ENCODE results near the gene EXOC3L4. TPM values are rescaled to one million over a fixed set of nuclear protein-coding genes. Genes with fewer than 3 reads are reported as not detected.

Gene EXOC3L4
- polyA plus RNA-seq, 2 of the 4 experiments (the other 2 are of a cell fraction), result 1.5 to 4.3 TPM

DNA sequence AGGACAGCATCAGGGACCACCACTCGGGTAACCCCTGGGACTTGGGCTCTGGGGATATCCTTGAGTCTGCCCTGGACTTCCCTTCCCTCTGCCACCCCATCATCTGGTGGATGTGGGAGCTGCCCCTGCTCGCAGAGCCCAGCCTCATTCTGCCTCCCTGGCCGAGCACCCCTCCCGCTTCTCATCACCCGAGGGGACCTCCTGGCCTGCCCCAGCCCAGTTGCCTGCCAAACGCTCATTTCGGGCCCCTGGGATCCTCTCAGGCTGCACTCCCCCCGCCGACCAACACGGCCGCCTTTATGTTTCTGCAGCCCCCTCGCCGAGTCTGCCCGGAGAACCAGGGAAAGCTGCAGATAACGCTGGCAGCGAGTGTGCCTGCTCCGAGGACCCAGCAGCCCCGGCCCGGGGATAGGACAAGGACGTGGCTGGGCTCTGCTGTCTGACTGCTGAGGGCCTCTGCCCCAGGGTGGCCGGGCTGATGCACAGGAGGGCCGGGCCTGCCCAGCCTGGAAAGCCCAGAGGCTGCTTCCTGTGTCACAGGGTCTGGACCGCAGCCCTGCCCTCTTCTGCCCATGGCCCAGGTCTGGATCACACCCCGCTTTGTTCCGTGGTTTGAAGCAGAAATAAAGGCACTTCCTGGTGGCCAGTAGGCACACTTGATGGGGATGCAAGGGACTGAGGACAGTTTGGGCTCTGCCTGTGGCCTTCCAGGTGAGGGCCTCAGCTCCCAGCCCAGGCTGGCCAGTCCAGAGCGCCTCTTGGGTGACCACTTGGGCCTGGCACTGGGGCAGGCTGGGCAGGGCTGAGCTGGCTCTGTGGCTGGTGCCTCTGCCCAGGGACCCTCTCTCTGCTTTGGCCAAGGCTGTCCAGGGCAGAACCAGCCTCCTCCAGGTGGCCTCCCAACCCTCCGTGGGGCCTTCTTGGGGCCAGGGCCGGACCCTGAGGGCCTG lies 4.9 kb upstream of the EXOC3L4 start (continued):
- TF ChIP-seq CHD2 (IDR thresholded peaks at IDR 0.05; ENCODE audit: low read length, partially characterized antibody) (no peak), HDAC2 (IDR thresholded peaks at IDR 0.05) (no peak), EHMT2 (IDR thresholded peaks at IDR 0.05; ENCODE audit: low read depth) (no peak), CBX2 (IDR thresholded peaks at IDR 0.05; ENCODE audit: borderline replicate concordance, low read depth) (no peak)
- TF ChIP-seq, protein P1, sequence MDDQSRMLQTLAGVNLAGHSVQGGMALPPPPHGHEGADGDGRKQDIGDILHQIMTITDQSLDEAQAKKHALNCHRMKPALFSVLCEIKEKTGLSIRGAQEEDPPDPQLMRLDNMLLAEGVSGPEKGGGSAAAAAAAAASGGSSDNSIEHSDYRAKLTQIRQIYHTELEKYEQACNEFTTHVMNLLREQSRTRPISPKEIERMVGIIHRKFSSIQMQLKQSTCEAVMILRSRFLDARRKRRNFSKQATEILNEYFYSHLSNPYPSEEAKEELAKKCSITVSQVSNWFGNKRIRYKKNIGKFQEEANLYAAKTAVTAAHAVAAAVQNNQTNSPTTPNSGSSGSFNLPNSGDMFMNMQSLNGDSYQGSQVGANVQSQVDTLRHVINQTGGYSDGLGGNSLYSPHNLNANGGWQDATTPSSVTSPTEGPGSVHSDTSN (IDR thresholded peaks at IDR 0.05), result no peak

DNA sequence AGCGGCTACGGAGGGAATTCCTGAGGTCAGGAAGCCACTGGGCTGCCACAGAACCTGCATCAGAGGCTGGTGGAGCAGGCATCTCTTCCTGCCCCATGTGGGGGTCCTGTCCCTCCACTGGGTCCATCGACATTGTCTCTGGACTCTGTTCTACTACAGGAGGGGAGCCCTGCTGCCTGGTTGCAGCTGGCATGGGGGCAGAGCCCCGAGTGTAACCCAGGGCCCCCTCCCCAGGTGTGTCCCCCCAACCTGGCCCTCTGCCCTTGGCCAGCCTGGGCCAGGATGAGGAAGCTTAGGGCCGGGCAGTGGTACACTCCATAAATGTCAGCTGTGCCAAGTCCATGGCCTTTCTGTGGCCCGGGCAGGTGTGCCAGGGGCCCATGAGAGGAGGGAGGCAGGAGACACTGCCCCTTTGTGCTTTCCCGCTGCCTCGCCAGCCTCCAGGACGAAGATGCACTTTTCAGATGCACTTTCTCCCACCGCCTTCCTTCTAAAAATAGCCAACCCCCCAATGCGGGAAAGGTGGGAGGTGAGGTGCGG lies 4.0 kb upstream of the EXOC3L4 start:
- H3K4me3 ChIP-seq, result peak overlapping the region; percentile 52; the same call in 1 of the 3 replicates
- ATAC-seq (no peak), FAIRE-seq (no peak), DNase-seq (ENCODE audit: low read depth in 1 of 2, low spot score in 1 of 2) (no peak)
- H3K9me3 ChIP-seq, result no peaks in the 10 kb centered on the region
- H3K4me1 ChIP-seq, result peaks cover 21% of the 10 kb centered on the region
- peak overlapping the region; percentile 90 for H3K4me2 ChIP-seq
- TF ChIP-seq RNF2 (IDR thresholded peaks at IDR 0.05; ENCODE audit: borderline replicate concordance, low read depth), result no peak
- peak overlapping the region; percentile 88 to 98 for H3K27ac ChIP-seq
- 92% methylated on average over 11 of the region's 12 CpGs for WGBS (ENCODE audit: missing lambda C conversion rate)
- CTCF ChIA-PET, result interaction anchor here (0.6 to 8.5 kb wide), 9 partner anchors 8 to 202 kb away, joined by 3 to 97 read pairs (median 4); no protein-coding TSS in a partner anchor
- POLR2A ChIA-PET, result no interaction called here

GRCh38 chr14:103091041-103091882 lies 3.3 kb upstream of the EXOC3L4 start:
- FAIRE-seq (no peak), ATAC-seq (peak; percentile 76 to 80), DNase-seq (ENCODE audit: low read depth in 1 of 2, low spot score in 1 of 2) (peak in 1 of 2 experiments; percentile 88)
- Histone ChIP-seq H3K9me3 (no peaks in the 10 kb centered on the region), H3K4me3 (peak overlapping the region; percentile 52), H3K27ac (peak overlapping the region; percentile 88 to 98), H3K4me2 (peak overlapping the region; percentile 90), H3K4me1 (peaks cover 21% of the 10 kb centered on the region)
- ChIA-PET CTCF (interaction anchor here (0.6 to 8.5 kb wide), 11 partner anchors 8 to 202 kb away, joined by 3 to 97 read pairs (median 4); no protein-coding TSS in a partner anchor), POLR2A (no interaction called here)
- TF ChIP-seq SMC3 (IDR thresholded peaks at IDR 0.05) (peak; percentile 76), MAX (IDR thresholded peaks at IDR 0.05) (peak; percentile 35; the same call in 1 of the 2 replicates), CTCF (IDR thresholded peaks at IDR 0.05) (peak; percentile 67), RAD21 (conservative IDR thresholded peaks at IDR 0.05 in 1 of 2, IDR thresholded peaks at IDR 0.05 in 1 of 2) (peak; percentile 22 to 69; a peak in 4 of 5 replicates), RARB (CRISPR knock-in tag; IDR thresholded peaks at IDR 0.05) (no peak), JUN (IDR thresholded peaks at IDR 0.05) (peak in 1 of 2 experiments; percentile 33; a peak in 1 of 5 replicates), MAZ (IDR thresholded peaks at IDR 0.05; ENCODE audit: borderline replicate concordance, low read depth, low read length) (0 out of 2 replicates have a peak, but pooled peaks have one; percentile 35), POLR2AphosphoS2 (conservative IDR thresholded peaks at IDR 0.05; ENCODE audit: low read length) (no peak), RCOR1 (IDR thresholded peaks at IDR 0.05; ENCODE audit: low read depth, low read length) (no peak)
- TF ChIP-seq, protein P2, sequence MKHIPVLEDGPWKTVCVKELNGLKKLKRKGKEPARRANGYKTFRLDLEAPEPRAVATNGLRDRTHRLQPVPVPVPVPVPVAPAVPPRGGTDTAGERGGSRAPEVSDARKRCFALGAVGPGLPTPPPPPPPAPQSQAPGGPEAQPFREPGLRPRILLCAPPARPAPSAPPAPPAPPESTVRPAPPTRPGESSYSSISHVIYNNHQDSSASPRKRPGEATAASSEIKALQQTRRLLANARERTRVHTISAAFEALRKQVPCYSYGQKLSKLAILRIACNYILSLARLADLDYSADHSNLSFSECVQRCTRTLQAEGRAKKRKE (CRISPR knock-in tag; IDR thresholded peaks at IDR 0.05; ENCODE audit: low read depth), result no peak
- TF ChIP-seq, protein P3, sequence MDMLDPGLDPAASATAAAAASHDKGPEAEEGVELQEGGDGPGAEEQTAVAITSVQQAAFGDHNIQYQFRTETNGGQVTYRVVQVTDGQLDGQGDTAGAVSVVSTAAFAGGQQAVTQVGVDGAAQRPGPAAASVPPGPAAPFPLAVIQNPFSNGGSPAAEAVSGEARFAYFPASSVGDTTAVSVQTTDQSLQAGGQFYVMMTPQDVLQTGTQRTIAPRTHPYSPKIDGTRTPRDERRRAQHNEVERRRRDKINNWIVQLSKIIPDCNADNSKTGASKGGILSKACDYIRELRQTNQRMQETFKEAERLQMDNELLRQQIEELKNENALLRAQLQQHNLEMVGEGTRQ (IDR thresholded peaks at IDR 0.05), result peak; percentile 9; the same call in 1 of the 2 replicates
- TF ChIP-seq, protein P1 (IDR thresholded peaks at IDR 0.05), result no peak
- WGBS (ENCODE audit: missing lambda C conversion rate), result 48% methylated on average over 15 of the region's 69 CpGs
